Neural cell (in vitro differentiated cells): ENCODE data around the gene ATP9B. TPM values are rescaled to one million over a fixed set of nuclear protein-coding genes. Genes with fewer than 3 reads are reported as not detected.

Experiments used
- H2AFZ ChIP-seq: fragments of 200-600, 300-800 bp; sonication (generic), shearing (Covaris generic); 2 replicates; pipeline ENCODE4 v1.6.0; 2014; ENCODE audit warnings: low read depth, mild to moderate bottlenecking, antibody characterized with exemption, low read length, moderate library complexity
- H3F3A ChIP-seq: fragments of 200-600 bp; shearing (Covaris generic); 2 replicates; pipeline ENCODE4 v1.6.1; 2016; ENCODE audit warnings: mild to moderate bottlenecking, moderate library complexity, mixed read lengths, antibody characterized with exemption, low read length; ENCODE audit not compliant: insufficient read depth, poor library complexity, severe bottlenecking
- H3K27ac ChIP-seq: fragments of 200-600, 300-800 bp; sonication (generic), shearing (Covaris generic); 2 replicates; pipeline ENCODE4 v1.5.1; 2014; ENCODE audit warnings: mild to moderate bottlenecking, low read length, moderate library complexity
- H3K27me3 ChIP-seq: fragments of 300-800, 200-600 bp; sonication (generic), shearing (Covaris generic); 2 replicates; pipeline ENCODE4 v1.6.0; 2014; ENCODE audit warnings: mild to moderate bottlenecking, low read depth, low read length, moderate library complexity; ENCODE audit not compliant: insufficient read depth
- H3K36me3 ChIP-seq: fragments of 300-800, 200-600 bp; sonication (generic), shearing (Covaris generic); 2 replicates; pipeline ENCODE4 v1.5.1; 2014; ENCODE audit warnings: mild to moderate bottlenecking, antibody characterized with exemption, low read length, moderate library complexity; ENCODE audit not compliant: insufficient read depth
- H3K4me2 ChIP-seq: fragments of 300-800, 200-600 bp; sonication (generic), shearing (Covaris generic); 2 replicates; pipeline ENCODE4 v1.6.0; 2014; ENCODE audit warnings: mild to moderate bottlenecking, low read length
- H3K4me3 ChIP-seq: fragments of 300-800, 200-600 bp; sonication (generic), shearing (Covaris generic); 2 replicates; pipeline ENCODE4 v1.5.1; 2014; ENCODE audit warnings: mild to moderate bottlenecking, low read length, moderate library complexity
- H3K79me2 ChIP-seq: fragments of 200-600 bp; shearing (Covaris generic); replicated peaks from 2 replicates; pipeline ENCODE4 v1.6.0; 2014; ENCODE audit warnings: mild to moderate bottlenecking, low read length, moderate library complexity; ENCODE audit not compliant: insufficient read depth
- H3K9ac ChIP-seq: fragments of 300-800, 200-600 bp; sonication (generic), shearing (Covaris generic); 2 replicates; pipeline ENCODE4 v1.6.1; 2016; ENCODE audit warnings: mild to moderate bottlenecking, low read length, mixed read lengths
- H3K9me2 ChIP-seq: fragments of 200-600 bp; shearing (Covaris generic); 2 replicates; pipeline ENCODE4 v1.6.1; 2016; ENCODE audit warnings: mild to moderate bottlenecking, low read length, mixed read lengths; ENCODE audit not compliant: insufficient read depth
- H3K9me3 ChIP-seq: fragments of 200-600, 300-800 bp; sonication (generic), shearing (Covaris generic); 2 replicates; pipeline ENCODE4 v1.6.1; 2016; ENCODE audit warnings: mild to moderate bottlenecking, mixed run types, low read length, moderate library complexity, mixed read lengths
- H4K20me1 ChIP-seq: fragments of 200-600 bp; shearing (Covaris generic); 2 replicates; pipeline ENCODE4 v1.6.1; 2016; ENCODE audit warnings: mild to moderate bottlenecking, mixed run types; ENCODE audit not compliant: insufficient read depth
- CTCF ChIP-seq: fragments of 450-650 bp; IDR thresholded peaks from 2 replicates; pipeline ENCODE4 v1.5.1; 2014; ENCODE audit warnings: antibody characterized with exemption, mild to moderate bottlenecking, moderate library complexity; ENCODE audit not compliant: poor library complexity, severe bottlenecking
- EP300 ChIP-seq: fragments of 450-650 bp; conservative IDR thresholded peaks from 2 replicates; pipeline ENCODE4 v1.6.1; 2014; ENCODE audit warnings: antibody characterized with exemption, mild to moderate bottlenecking, moderate library complexity; ENCODE audit not compliant: poor library complexity, severe bottlenecking
- EZH2 ChIP-seq: fragments of 200-600, 300-800 bp; shearing (Covaris generic), sonication (generic); IDR thresholded peaks from 2 replicates; pipeline ENCODE4 v1.6.1; 2014; ENCODE audit warnings: antibody characterized with exemption, low read length, borderline replicate concordance, mild to moderate bottlenecking; ENCODE audit not compliant: insufficient read depth, poor library complexity, severe bottlenecking
- MXI1 ChIP-seq: fragments of 450-650 bp; conservative IDR thresholded peaks from 2 replicates; pipeline ENCODE4 v1.6.1; 2014; ENCODE audit warnings: antibody characterized with exemption, mild to moderate bottlenecking; ENCODE audit not compliant: poor library complexity, severe bottlenecking
- POLR2AphosphoS5 ChIP-seq: IDR thresholded peaks from 2 replicates; pipeline ENCODE4 v1.6.1; 2012
- RAD21 ChIP-seq: fragments of 450-650 bp; conservative IDR thresholded peaks from 2 replicates; pipeline ENCODE4 v1.6.1; 2014; ENCODE audit warnings: antibody characterized with exemption, mild to moderate bottlenecking, moderate library complexity
- REST ChIP-seq: IDR thresholded peaks from 2 replicates; pipeline ENCODE4 v1.6.1; 2012; ENCODE audit warnings: borderline replicate concordance
- SMC3 ChIP-seq: fragments of 450-650 bp; conservative IDR thresholded peaks from 2 replicates; pipeline ENCODE4 v1.6.1; 2014; ENCODE audit warnings: antibody characterized with exemption, mild to moderate bottlenecking, moderate library complexity; ENCODE audit not compliant: poor library complexity
- TAF1 ChIP-seq: IDR thresholded peaks from 2 replicates; pipeline ENCODE4 v1.6.1; 2012; ENCODE audit warnings: low read depth
- polyA plus RNA-seq: library from polyadenylated mRNA; depleted of rRNA; stranded (reverse); fragments of >200 nt; gene quantifications from 2 replicates; pipeline ENCODE4 v1.2.3, GENCODE V29; 2014

ATP9B gene
- polyA plus RNA-seq, 1 donor from 2014 or later, result 15.4 TPM

- no peaks in the 10 kb centered on the region for H3K79me2 ChIP-seq
- H3K4me2 ChIP-seq, result no peak overlapping the region
- no peaks in the 10 kb centered on the region for H4K20me1 ChIP-seq
- no peaks in the 10 kb centered on the region for H3F3A ChIP-seq
- no peaks in the 10 kb centered on the region for H3K36me3 ChIP-seq
- TF ChIP-seq EZH2 (no peak), EP300 (no peak), SMC3 (no peak), REST (no peak), MXI1 (no peak), POLR2AphosphoS5 (no peak), RAD21 (no peak), TAF1 (no peak), CTCF (no peak)
- no peak overlapping the region for H3K9ac ChIP-seq
- H3K9me2 ChIP-seq, result no peaks in the 10 kb centered on the region
- no peak overlapping the region for H3K27ac ChIP-seq
- no peaks in the 10 kb centered on the region for H3K27me3 ChIP-seq
- no peak overlapping the region for H2AFZ ChIP-seq
- H3K9me3 ChIP-seq, result no peaks in the 10 kb centered on the region
- no peak overlapping the region for H3K4me3 ChIP-seq
Observed at GRCh38 chr18:79377187-79377891, 308.1 kb downstream of the ATP9B start.

GRCh38 chr18:79378536-79379250, 309.5 kb downstream of the ATP9B start:
- H3K9me3 ChIP-seq, result no peaks in the 10 kb centered on the region
- no peaks in the 10 kb centered on the region for H3K9me2 ChIP-seq
- H2AFZ ChIP-seq, result no peak overlapping the region
- H3K27me3 ChIP-seq, result no peaks in the 10 kb centered on the region
- H3K79me2 ChIP-seq, result no peaks in the 10 kb centered on the region
- H4K20me1 ChIP-seq, result no peaks in the 10 kb centered on the region
- H3F3A ChIP-seq, result no peaks in the 10 kb centered on the region
- H3K4me2 ChIP-seq, result no peak overlapping the region
- no peak overlapping the region for H3K27ac ChIP-seq
- no peak overlapping the region for H3K4me3 ChIP-seq
- no peak overlapping the region for H3K9ac ChIP-seq
- no peak for TF ChIP-seq EP300
- peak; percentile 89 for TF ChIP-seq RAD21
- TF ChIP-seq MXI1, result no peak
- peak; percentile 90 for TF ChIP-seq CTCF
- TF ChIP-seq EZH2, result no peak
- TF ChIP-seq POLR2AphosphoS5, result no peak
- TF ChIP-seq REST, result no peak
- TF ChIP-seq TAF1, result no peak
- peak; percentile 85 for TF ChIP-seq SMC3
- H3K36me3 ChIP-seq, result no peaks in the 10 kb centered on the region
